CD1c-positive myeloid dendritic cell (primary cell): Measurements from ENCODE around the gene NES.
A peak's percentile ranks its signal among the peaks of the same experiment; 100 is the strongest.

Experiments
- DNase-seq: peaks from one replicate; pipeline ENCODE4 v3.0.0-alpha.2; 2016; ENCODE audit errors: extremely low spot score

Gene NES

DNA sequence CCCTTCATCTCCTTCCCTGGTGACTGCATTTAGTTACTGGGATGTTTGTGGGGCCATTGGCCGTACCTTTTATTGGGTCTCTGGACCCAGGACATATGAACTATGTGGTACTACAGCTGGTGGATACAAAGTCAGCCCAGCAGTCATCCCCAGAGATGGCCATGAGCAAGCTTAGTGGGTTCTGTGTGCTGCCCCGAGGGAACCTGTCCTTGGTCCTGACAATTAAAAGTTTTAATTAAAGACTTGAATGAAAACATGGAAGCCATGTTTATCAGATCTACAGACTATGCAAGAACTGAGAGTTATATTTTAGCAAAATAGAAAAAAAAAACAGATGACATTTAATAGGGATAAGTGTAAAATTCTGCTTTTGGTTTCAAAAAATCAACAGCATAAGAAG is 2.8 kb upstream of the NES start:
- no peak for DNase-seq

DNA sequence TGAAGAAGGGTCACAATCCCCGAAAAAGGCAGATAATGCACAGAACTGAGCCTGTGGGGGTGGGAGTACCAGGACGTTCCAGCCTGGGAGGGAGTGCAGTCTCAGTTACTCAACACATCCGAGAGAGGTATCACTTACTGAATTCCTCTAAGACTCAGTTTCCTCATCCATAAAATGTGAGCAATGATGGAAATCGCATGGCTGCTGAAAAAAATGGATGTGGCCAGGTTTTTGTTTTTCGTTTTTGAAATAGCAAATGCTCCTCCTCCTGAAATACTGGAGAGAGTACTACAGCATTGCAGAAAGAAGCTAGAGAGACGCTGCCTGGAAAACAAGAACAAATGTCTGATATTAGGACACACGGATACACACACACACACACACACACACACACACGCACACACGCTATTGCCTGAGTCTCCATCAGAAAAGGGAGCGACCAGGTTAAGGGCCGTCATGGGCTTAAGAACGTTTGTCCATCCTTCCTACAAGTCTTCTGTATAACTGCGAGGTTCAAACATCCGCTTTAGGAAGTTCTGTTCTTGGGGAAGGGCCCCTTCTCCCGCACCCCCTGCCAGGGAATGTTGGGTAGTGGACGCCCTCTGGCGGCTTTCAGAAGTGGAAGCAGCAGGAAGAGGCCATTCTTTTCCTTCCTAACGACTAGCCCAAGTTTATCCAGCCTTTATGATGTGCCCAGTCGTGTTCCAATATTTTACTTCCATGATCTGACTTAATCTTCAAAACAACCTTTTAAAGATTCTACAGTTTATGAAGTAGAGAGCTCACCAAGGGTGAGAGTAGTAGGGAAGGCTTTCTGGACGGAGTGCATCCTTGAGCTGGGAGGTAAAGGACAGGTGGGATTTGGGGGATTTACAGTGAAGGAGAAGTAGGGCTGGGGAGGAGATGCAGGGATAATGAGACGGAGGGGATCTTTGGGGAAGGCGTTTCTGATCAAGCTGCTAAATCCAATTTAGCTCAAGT is 699 bp upstream of the NES start:
- peak; percentile 62 for DNase-seq

DNA sequence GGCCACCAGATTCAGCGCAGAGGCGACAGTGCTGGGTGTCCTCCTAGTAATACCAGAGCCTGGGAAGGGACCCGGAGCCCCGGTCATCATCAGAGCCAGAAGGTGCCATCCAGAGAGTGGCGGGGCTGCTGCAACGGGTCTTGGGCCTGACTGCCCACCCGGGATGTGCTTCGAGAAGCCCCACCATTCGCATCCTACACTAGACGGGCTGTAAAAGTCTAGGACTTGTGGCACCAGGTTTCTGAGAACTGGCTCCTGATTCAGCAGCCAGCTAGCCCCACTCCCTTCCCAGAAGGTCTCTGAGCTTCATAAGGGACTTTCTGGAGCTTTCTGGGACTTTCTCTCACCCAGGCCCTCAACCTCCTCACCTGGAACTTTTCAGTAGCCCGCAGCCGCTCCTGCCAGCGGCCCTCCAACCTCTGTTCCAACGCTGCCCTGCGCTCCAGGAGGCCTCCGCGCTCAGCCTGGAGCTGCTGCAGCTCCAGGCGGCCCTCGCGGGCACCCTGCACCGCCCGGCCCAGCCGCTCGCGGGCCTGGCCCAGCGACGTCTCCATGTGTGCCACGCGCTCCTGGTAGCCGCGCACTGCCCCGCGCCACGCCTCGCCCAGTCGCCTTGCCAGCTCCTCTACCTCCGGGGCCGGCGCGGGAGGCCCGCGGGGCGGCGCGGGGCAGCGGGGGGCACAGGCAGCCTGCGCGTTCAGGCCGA is 940 bp downstream of the NES start:
- DNase-seq, result no peak

DNA sequence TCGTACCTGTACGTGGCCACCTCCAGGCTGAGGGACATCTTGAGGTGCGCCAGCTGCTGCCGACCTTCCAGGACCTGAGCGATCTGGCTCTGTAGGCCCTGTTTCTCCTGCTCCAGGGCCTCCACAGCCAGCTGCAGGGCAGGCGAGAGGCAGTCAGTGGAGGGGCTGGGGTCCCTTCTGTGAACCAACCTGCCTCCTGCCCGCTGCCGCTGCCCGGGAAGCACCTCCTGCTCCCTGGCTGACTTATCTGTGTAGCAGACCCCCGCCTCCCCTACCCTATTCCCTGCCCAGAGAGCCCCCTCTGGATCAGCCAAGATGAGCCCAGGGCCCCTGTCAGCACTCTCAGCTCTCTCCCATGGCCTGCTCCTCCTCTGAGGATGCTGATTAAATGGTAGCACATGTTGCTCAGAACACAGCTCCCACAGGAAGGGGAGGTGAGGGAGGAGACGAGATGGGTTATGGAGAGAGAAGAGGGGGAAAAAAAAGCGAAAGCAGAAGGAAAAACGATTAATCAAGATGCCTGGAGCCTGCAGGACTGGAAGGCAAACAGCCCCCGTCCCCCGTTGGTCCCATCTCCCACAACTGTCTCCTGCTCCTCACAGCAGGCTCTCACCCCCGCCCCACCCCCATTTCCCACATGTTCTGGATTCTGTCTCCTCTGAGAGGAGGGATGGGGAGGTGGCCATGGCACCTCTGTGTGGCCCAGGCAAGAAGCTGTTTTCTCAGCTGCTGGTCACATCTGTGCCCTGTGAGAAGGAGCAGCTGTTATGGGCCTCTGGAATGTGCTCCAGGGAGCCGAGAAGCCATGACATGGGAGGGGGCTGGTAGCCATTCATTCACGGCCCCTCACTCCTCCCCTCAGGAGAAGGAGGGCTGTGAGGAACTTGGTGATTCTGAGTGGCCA is 1.7 kb downstream of the NES start:
- DNase-seq, result no peak

DNA sequence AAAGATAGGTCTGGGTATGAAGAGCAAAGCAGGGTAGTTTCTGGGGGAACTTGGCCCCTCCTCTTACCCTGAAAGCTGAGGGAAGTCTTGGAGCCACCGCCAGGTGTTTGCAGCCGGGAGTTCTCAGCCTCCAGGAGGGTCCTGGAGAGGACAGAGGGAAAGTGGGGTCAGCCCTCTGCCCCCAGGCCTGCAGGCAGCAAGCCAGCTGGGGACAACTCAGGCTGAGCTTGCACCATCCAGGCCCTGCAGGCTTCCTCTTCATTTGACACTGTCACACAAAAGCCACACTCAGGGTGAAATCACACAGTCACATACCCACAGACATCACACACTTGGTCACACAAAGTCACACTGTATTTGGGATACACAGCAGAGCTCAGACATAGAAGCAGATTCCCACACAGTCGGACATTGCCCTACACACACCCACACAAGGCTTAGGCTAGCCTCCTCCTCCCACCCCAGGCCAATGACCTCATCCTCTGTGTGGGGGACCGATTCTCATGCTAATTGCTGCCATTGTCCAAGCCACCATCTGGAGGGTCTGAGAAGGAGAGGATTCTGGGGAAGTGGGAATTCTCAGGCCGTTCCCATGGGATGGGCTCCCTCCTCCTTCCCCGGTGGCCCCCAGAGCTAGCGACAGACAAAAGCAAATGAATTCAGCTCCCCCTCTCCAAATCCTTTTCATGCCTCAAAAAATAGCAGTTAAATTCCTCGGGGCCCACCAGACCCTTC is 3.7 kb downstream of the NES start:
- DNase-seq, result peak; percentile 37

DNA sequence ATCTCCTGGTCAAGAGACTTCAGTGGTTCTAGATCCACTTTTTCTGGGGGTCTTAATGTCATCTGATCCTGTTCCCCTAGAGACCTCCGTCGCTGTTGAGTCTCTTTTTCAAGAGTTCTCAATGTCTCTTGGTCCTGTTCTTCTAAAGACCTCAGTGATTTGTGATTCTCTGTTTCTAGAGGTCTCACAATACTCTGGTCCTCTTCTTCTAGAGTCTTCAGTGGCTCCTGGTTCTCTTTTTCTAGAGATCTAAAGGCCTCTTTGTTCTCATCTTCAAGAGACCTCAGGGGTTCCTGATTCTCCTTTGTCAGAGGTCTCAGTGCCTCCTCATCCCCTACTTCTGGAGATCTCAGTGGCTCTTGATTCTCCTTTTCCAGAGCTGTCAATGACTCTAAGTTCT is 5.4 kb downstream of the NES start:
- DNase-seq, result no peak

DNA sequence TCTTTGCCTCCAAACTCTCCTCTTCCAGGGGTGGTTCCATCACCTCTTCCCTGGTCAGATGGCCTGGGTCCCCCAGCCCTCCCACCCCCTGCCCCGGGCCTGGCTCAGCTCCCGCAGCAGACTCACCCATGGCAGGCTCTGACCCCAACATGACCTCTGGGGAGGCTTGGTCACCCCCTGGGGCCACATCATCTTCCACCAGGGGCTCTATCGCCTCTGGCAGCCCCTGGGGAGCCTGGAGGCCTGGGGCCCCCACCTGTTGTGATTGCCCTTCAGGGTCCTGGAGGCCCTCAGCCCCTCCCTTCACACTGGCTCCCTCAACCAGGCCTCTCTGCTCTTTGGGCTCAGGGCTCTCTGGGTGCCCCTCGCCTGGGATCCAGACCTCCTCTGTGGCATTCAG is 6.4 kb downstream of the NES start:
- DNase-seq, result no peak

DNA sequence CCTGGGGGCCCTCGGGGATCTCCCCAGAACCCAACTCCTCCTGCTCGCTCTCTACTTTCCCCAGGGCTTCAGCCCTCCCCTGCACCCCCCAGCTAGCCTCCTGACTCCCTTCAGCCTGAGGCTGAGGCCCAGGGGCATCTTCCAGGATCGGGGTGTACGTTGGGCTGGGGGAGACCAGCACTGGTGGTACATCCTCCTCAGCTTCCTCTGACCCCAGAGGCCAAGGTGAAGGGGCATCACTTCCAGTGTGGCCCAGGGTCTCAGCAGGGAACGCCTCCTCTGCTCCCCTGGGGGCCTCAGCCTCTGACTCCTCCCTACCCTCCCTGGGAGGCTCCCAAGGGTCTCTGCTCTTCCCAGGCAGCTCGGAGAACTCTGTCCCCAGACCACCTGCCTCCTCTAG is 6.8 kb downstream of the NES start:
- DNase-seq, result no peak

DNA sequence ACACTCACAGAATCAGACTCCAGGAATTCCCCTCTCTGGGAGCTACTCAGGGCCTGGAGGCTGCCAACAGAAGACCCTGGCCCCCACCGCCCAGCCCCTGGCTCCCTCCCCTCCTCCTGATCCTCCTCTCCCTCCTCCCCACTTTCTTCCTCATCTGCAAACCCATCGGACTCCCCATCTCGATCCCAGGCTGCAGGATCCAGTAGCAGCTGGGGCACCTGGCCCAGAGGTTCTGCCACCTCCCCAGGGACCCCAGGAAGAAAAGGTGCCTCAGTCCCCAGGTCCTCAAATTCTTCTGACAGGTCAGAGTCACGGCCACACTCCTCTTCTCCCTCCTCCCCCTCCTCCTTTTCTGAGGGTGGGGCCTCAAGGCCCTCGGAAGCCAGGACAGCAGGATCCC is 7.4 kb downstream of the NES start:
- DNase-seq, result no peak

DNA sequence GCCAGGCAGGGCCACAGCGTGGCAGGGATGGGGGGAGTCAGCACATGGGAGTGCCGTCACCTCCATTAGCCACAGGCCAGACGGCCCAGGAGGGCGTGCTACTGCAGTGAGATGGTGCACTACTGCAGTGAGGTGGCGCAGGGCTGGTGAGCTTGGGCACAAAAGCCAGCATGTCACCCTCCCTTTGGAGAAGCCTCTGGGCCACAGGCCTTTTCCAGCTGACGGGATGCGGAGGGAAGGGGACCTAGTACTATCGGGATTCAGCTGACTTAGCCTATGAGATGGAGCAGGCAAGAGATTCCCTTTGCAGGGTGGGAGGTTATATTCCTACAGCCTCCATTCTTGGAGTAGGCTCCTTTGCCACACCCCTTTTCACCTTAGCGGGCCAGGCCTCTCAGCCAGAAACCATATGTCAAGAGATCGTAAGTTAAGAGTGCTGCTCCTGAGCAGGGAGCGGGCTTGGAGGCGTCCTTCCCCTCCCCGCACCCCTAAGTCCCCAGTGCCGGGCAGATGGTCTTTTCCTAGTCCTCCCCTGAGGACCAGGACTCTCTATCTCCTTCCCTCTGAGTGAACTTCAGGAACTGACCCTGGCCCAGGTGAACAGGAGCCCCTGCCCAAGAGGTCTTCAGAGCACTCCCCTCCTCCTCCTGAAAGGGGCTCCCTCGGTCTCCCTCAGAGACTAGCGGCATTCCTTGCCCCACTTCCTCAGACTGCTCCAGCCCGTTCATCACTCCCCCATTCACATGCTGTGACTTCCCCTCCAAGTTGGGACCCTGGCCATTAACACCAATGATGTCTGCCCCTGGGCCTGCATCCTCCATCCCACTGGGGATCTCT is 8.2 kb downstream of the NES start:
- no peak for DNase-seq

DNA sequence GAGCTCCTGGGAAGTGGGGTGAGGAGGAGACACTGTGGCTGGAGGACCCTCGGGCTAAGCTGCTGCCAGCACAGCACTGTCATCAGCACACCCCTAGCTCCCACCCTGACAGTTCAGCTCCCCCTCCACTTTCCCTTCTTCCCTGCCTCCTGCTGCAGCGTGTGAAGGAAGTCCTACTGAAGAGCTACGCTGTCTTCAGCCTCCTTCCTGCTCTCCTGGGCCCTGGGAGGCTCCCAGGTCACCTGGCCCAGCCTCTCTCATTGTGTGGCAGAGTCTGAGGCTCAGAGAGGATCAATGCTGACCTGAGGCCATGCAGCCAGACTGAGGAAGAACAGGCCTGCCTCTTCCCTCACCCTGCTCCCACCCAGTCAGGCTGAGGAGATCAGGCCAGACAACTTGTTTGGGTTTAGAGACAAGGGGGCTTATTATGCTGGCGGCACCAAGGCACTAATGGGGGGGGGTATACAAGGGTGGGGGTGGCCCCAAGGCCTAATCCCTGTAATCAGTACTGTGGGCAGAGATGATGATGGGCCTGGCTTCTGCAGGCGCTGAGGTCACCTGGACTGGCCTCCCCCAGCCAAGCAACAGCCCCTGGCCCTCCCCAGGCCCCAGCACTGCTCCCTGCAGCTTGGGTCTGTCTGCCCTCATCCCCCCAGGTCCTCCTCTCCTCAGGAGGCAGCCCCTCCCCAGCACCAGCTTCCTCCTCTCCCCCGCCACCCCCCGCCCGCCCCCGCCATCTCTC is 9.1 kb downstream of the NES start:
- DNase-seq, result no peak

DNA sequence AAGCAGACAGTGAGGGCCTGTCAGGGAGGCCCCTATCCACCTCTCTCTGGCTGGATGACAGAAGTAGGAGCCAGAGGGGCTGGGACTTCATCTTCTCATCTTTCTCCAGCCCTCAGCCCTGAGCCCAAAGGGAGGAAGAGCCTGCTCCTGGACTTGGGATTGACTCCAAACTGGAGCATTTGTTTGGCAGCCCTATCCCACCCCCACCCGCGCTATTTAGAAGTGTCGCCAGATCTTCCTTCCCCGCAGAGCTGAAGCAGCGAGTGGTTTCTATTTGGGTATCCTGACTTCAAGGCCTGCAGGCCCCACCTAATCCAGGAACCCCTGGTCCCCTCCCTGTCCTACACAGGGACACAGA is 9.6 kb downstream of the NES start:
- DNase-seq, result no peak

DNA sequence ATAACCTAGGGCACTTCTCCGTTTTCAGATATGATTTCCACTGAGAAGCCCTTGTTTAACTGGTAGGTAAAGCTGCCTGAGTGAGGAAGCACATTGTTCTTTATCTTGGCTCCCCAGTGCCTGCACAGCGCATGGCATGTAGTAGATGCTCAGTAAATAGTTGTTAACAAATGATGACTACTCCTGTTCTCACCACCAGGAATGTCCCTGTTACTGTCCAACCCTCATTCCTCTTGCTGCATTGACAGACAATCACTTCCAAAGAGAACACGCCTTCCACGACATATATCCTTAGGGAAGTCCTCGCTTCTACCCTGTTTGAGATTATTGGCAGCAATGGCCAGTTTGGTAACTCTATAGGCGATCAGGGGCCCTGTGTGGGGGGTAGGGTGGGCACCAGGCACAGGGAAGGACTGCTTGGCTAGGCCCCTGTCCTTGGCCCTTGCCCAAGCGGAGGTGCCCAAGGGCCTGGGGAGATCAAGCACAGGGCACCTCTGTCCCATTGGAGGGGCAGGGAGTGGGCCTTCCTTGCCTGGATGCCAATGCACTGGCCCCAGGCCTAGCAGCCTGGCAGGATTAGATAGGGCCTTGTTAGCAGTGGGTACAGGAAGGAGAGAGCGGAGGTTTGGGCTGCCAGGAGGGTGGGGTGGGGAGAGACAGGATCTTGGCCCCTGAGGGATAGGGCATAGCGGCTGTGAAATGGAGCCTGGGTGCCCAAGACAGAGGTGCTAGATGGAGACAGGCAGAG is 10.2 kb downstream of the NES start:
- no peak for DNase-seq

DNA sequence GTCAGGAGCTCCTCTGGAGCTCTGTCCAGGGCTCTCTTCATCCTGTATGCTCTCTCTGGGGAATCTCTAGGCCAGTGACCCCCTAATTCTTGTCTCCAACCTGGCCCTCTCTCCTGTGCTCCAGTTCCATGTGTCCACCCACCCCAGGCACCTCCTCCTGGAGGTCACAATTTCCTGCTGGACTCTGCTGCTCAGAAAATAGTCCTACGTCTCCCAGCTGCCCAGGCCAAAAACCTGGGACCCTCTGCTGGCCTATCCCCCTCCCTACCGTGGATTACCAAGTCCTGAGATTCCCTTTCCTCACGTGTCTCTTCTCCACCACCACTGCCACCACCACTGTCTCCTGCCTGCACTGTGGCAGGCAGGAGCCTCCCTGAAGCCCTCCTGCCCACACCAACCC is 11.7 kb downstream of the NES start:
- no peak for DNase-seq

DNA sequence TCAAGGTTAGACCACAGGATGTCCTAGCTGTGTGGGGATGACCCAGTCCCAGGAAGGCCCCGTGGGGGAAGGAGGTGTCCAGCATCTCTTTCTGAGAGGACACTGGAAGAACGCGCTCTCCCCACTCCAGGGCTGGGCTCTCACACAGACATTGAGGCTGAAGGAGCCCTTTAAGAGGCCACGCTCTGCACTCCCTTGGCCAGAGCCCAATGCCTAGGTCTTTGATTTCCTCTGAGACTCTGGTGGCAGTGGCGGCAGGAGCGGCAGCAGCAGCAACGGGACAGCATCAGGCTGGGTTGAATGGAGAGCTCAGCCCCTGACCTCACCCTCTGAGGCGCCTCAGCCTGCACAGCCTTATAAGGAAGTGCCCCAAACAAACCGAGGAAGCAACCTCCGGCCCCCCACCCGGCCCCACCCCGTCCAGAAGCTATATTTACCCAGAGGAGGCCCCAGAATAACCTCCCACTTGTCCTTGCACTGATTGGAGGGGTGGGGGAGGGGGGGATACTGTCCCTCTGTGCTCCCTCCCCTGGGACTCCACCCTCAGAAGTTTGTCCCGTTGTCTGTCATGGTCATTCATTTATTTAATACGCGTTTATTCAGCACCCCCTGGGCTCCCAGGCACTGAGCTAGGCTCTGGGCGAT is 12.3 kb downstream of the NES start:
- peak; percentile 54 for DNase-seq

DNA sequence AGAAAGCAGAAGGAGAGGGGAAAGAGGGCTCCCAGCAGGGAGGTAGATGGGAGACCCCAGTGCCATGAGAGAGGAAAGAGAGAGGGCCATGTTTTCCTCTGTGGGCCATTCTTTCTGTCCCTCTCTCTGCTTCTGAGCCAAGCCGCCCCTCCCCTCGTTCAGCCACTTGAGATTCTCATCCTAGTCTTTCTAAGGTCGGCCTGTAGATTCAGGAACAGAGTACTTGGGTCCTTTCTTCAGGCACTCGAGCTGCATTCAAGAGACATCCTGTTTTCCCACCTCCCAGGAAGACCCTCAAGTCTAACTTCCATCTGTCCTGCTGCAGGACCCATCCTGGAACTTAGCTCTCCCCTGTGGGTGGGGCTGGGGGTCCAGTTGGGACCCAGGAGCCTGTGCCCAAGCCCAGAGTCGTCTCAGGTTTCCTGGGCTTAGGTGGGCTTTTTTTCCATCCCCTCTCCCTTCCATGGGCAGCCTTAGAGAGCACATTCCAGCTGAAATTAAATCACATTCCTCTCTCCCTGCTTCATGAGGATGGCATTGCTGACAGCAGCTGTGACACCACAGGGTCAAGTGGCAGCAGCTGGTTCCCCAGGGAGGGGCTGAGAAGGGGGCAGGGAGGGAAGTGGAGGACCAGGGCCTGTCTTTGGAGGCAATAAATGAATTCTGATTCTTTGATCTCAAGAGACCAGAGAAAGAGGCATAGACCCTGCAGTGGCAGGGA is 13.0 kb downstream of the NES start:
- DNase-seq, result no peak

DNA sequence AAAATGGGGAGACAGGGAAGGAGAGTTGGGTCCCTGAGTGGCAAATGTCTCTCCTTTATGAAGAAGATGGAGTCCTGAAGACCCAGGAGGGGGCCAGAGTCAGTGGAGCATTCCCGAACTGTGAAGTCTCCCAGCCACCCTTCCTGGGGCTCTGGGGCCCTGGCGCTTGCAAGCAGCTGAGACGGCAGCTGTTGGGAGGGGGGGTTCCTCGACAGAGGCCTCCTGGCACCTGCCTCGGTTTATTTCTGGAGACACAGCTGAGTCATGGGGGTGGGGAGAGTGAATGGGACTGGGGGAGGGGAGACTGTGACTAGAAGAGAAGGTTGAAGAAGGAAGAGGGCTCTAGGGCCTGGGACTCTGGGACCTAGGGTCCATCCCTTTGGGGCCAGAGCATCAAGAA is 14.0 kb downstream of the NES start:
- no peak for DNase-seq

DNA sequence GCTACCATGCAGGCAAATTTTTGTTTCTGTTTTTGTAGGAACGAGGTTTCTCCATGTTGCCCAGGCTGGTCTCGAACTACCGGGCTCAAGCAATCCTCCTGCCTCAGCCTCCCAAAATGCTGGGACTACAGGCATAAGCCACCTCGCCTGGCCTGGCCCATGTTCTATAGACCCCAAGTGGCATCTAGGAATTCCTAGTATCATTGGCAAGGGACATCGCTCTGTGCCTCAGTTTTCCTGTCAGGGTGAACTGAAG is 14.5 kb downstream of the NES start:
- no peak for DNase-seq
